ENCODE data around the gene MOCS1. TPM values are rescaled to one million over a fixed set of nuclear protein-coding genes. Genes with fewer than 3 reads are reported as not detected.
A peak's percentile ranks its signal among the peaks of the same experiment; 100 is the strongest.
"Not testable (repeated sequence)": the region's sequence is repeated elsewhere in the genome, so short reads cannot be mapped to it uniquely, and the experiment has no call there.

The MOCS1 gene
- total RNA-seq, result 5.8 TPM
- 1 to 10 TPM; 4.5 to 7.6 (median 5.6) TPM for polyA plus RNA-seq (ENCODE audit: insufficient read depth in 1 of 8, insufficient read length in 8 of 8, low replicate concordance in 1 of 8)
- long read RNA-seq, donor 1, result 0 reads
- long read RNA-seq, donor 2, result 0 reads
- long read RNA-seq, donor 3, partial matches to known transcripts, result 0 of 1 reads
- long read RNA-seq, donor 3, other reads (novel, unspliced or antisense), result 0 of 1 reads
- long read RNA-seq, donor 4, result 0 reads
- long read RNA-seq, donor 5, partial matches to known transcripts, result 0 of 2 reads
- long read RNA-seq, donor 5, other reads (novel, unspliced or antisense), result 0 of 2 reads
- long read RNA-seq, donor 6, partial matches to known transcripts, result 53 of 53 reads
- long read RNA-seq, donor 6, other reads (novel, unspliced or antisense), result 0 of 53 reads
- long read RNA-seq, donor 7, partial matches to known transcripts, result 0 of 2 reads
- long read RNA-seq, donor 7, other reads (novel, unspliced or antisense), result 0 of 2 reads
- long read RNA-seq, donor 8, partial matches to known transcripts, result 0 of 1 reads
- long read RNA-seq, donor 8, other reads (novel, unspliced or antisense), result 0 of 1 reads
- long read RNA-seq, donor 9, result 0 reads
- long read RNA-seq, donor 10, result 0 reads
- long read RNA-seq, donor 11, partial matches to known transcripts, result 59 of 61 reads
- long read RNA-seq, donor 11, other reads (novel, unspliced or antisense), result 0 of 61 reads

DNA sequence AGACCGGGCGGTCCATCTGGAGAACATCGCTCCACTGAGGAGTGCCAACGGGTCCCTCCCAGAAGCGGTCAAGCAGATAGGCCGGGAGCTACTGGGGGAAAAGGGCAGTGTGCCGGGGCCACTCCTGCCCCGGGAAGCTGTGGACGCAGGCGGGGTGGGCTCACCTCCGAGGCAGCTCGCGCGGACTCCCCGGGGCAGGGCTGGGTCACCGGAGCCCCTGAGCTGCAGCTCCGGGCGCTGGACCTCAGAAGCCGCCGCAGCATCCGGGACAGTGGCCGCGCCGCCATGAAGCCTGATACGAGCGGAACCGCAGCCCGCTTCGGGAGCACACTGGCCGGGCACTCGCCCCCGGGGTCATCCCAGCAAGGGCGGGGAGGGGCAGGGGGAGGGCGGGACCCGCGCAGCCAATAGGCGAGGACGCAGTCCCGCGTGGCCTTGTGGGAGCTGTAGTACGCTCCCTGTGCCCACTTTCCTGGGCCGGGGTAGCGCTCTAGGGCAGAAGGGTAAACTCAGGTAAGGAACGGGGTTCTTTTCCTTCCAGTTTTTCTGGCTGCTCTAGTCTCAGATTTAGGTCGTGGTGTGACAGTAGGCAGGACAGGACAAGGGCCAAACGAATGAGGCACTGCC lies at the start of gene MOCS1:
Gene MOCS1, minus strand, starts transcription at position 332 of the 627 bp plus-strand sequence. Its CDS starts 45 bp downstream, at position 287.
- H3K27me3 ChIP-seq (ENCODE audit: control insufficient read depth, insufficient read depth, low read length), result no peaks in the 10 kb centered on the region
- peak within 1 kb of the TSS; percentile 57 for H3K4me3 ChIP-seq (ENCODE audit: low read length)
- WGBS (ENCODE audit: insufficient coverage), result under 1% methylated on average over 44 of the region's 46 CpGs
- no peaks in the 10 kb centered on the region for H3K36me3 ChIP-seq (ENCODE audit: control insufficient read depth, insufficient read depth, low read length)
- DNase-seq, result peak; percentile 76
- H3K4me1 ChIP-seq (ENCODE audit: control insufficient read depth, insufficient read depth, low read length), result peaks cover 18% of the 10 kb centered on the region
- no peaks in the 10 kb centered on the region for H3K9me3 ChIP-seq (replicated peaks; ENCODE audit: control insufficient read depth, low read depth, low read length)
- no peak within 1 kb of the TSS for H3K27ac ChIP-seq (ENCODE audit: low read length)

DNA sequence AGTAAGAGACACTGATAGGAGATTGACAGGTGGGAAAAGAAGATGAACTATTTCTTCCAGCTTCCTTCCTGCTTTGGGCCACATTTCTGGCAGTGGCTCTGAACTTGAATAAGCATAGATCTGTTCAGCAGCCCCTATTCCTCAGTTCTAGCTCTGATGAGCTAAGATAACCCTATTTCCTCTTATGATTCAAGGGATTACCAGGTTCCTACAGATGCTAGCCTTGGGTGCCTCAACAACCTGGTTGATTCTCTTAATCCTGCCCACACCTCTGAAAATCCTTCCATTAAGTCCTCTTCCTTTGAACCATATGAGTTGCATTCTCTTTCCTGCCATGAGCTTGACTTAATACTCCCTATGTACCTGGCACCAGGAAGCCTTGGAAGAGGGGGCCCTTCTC lies 49.8 kb upstream of the MOCS1 start:
- no peaks in the 10 kb centered on the region for H3K9me3 ChIP-seq (replicated peaks; ENCODE audit: control insufficient read depth, low read depth, low read length)
- no peaks in the 10 kb centered on the region for H3K27me3 ChIP-seq (ENCODE audit: control insufficient read depth, insufficient read depth, low read length)
- no peak for DNase-seq
- H3K36me3 ChIP-seq (ENCODE audit: control insufficient read depth, insufficient read depth, low read length), result no peaks in the 10 kb centered on the region
- H3K4me3 ChIP-seq (ENCODE audit: low read length), result no peak overlapping the region
- H3K27ac ChIP-seq (ENCODE audit: low read length), result no peak overlapping the region
- no peaks in the 10 kb centered on the region for H3K4me1 ChIP-seq (ENCODE audit: control insufficient read depth, insufficient read depth, low read length)

DNA sequence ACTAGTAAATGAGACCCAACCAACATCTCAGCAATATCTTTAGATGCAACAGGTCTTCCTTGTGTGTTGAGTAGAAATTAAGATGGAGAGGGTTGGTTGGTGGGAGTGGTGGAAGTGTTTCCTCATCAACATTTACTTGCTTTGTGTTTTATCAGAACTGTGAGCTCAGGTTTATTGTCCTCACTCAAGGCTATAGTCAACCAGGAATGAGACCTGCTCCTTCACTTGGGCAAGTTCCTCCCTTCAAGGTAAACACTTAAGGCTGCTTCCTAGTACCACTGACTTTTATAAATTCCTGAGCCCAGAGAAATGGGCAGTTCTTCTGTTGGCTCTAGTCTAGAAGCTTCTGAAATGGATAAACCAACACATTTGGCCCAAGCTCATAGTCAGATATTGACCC lies 48.9 kb upstream of the MOCS1 start:
- DNase-seq, result no peak
- Histone ChIP-seq H3K27ac (ENCODE audit: low read length) (no peak overlapping the region), H3K4me1 (ENCODE audit: control insufficient read depth, insufficient read depth, low read length) (no peaks in the 10 kb centered on the region), H3K36me3 (ENCODE audit: control insufficient read depth, insufficient read depth, low read length) (no peaks in the 10 kb centered on the region), H3K9me3 (replicated peaks; ENCODE audit: control insufficient read depth, low read depth, low read length) (no peaks in the 10 kb centered on the region), H3K4me3 (ENCODE audit: low read length) (no peak overlapping the region), H3K27me3 (ENCODE audit: control insufficient read depth, insufficient read depth, low read length) (no peaks in the 10 kb centered on the region)

DNA sequence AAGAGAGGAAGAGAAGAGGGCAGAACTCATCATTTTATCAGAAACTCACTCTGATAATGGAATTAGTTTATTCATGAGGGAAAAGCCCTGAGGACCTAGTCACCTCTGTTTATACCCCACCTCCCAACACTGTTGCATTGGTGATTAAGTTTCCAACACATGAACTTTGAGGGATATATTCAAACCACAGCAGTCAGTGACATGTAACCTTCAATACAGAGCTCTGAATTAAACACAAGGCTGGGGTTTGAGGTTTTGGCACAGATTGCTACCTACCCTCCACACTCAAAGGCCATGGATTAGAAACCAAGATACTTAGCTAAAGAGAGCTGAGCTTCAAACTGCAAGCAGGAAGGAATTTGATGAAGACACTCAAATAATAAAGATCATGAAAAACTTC lies 48.5 kb upstream of the MOCS1 start:
- no peak overlapping the region for H3K27ac ChIP-seq (ENCODE audit: low read length)
- H3K9me3 ChIP-seq (replicated peaks; ENCODE audit: control insufficient read depth, low read depth, low read length), result no peaks in the 10 kb centered on the region
- no peaks in the 10 kb centered on the region for H3K27me3 ChIP-seq (ENCODE audit: control insufficient read depth, insufficient read depth, low read length)
- DNase-seq, result no peak
- no peaks in the 10 kb centered on the region for H3K4me1 ChIP-seq (ENCODE audit: control insufficient read depth, insufficient read depth, low read length)
- H3K36me3 ChIP-seq (ENCODE audit: control insufficient read depth, insufficient read depth, low read length), result no peaks in the 10 kb centered on the region
- H3K4me3 ChIP-seq (ENCODE audit: low read length), result no peak overlapping the region

DNA sequence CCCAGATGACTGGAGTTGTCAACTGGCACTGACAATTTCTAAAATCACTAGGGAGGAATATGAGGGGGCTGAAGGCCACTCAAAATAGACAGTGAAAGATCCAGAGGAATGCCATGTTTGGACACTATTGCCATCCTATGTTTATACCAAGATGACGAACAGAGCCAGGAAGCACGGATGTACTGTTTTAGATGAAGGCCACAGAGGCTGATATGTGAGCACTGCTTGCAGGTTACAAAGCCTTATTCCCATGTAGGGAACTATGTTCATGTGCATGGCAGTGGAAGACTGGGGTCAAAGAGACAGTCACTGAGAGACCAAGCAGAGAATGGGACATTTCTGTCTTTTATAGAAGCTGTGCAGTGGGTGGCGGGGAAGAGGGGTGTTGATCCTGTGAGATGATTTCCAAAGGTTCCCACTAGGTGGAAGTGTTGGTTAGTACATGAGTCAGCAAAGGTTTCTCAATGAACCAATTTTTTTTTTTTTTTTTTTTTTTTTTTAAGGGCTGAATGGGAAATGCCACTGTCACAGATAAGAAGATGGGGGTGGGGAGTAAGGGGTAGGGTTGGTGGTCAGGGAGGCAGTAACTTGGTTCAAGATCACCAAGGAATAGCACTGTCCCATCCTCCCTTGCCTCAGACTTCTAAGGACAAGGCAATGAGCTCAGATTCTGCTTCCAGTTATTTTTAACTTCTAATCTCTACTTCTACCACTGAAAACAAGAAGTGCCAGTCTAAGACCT lies 46.7 kb upstream of the MOCS1 start:
- 71% methylated on average over 2 of the region's 3 CpGs for WGBS (ENCODE audit: insufficient coverage)
- H3K27me3 ChIP-seq (ENCODE audit: control insufficient read depth, insufficient read depth, low read length), result no peaks in the 10 kb centered on the region
- H3K27ac ChIP-seq (ENCODE audit: low read length), result no peak overlapping the region
- peak; percentile 74 for DNase-seq
- H3K4me1 ChIP-seq (ENCODE audit: control insufficient read depth, insufficient read depth, low read length), result no peaks in the 10 kb centered on the region
- no peak overlapping the region for H3K4me3 ChIP-seq (ENCODE audit: low read length)
- no peaks in the 10 kb centered on the region for H3K9me3 ChIP-seq (replicated peaks; ENCODE audit: control insufficient read depth, low read depth, low read length)
- no peaks in the 10 kb centered on the region for H3K36me3 ChIP-seq (ENCODE audit: control insufficient read depth, insufficient read depth, low read length)

DNA sequence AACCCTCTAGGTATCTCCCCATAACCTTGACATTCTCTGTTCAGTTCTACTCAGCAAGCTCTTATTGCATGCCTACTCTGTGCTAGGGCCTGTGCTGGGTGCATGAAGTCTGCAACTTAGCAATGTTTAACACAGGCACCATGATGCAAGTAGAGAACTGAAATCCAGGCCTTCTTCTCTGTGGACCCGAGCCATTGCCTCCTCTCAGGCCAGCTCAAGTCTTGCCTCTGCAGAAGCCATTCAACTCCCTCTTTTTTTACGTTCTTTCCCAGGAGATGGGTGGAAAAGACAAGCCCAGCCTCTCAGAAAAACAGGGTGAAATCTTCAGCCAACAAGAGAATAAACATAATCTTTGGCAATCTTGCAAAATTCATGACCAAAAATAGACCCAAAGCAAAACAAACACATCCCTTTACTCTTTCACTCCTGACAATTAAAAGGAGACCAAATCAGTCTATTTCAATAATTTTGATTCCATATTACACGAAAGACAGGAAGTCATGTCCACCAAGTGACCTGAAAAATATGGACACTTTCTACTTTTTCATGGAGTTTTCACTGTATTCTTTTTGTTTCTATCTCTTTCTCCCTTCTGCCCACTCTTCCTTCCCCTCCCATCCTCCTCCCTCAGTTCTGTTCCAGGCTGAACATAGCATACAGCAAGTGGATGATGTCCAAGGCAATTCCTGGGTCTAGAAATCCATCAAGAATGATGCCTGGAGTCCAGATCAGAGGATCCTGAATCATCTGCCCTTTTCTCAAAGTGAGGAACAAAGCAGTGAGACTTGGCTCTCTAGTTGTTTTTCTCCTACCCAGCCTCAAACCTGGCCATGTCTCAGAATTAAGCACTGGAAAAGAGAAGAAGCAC lies 45.4 kb upstream of the MOCS1 start:
- H3K27ac ChIP-seq (ENCODE audit: low read length), result no peak overlapping the region
- no peaks in the 10 kb centered on the region for H3K4me1 ChIP-seq (ENCODE audit: control insufficient read depth, insufficient read depth, low read length)
- no peaks in the 10 kb centered on the region for H3K9me3 ChIP-seq (replicated peaks; ENCODE audit: control insufficient read depth, low read depth, low read length)
- no peaks in the 10 kb centered on the region for H3K36me3 ChIP-seq (ENCODE audit: control insufficient read depth, insufficient read depth, low read length)
- DNase-seq, result peak; percentile 32
- WGBS (ENCODE audit: insufficient coverage), result 28% methylated on average over 3 of the region's 3 CpGs
- H3K4me3 ChIP-seq (ENCODE audit: low read length), result no peak overlapping the region
- no peaks in the 10 kb centered on the region for H3K27me3 ChIP-seq (ENCODE audit: control insufficient read depth, insufficient read depth, low read length)

DNA sequence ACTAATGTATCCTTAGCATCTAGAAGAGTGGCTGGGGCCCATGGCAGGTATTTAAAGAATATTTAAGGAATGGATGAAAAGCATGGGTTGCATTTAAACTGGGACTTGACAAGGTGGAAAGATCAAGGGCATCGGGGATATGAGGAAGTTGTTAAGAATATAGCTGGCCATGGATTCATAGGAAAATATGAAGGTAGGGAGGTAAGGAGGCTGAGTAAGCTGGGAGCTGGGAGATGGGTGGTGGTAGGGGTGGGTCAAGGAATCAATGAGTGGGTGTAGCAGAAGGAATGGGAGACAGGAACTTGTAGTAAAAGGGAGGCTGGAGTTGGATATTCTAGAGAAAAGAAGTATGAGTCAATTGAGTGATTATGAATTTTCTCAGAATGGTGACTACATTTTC lies 44.0 kb upstream of the MOCS1 start:
- no peak for DNase-seq
- 83% methylated on average over 1 of the region's 1 CpG for WGBS (ENCODE audit: insufficient coverage)
- Histone ChIP-seq H3K36me3 (ENCODE audit: control insufficient read depth, insufficient read depth, low read length) (no peaks in the 10 kb centered on the region), H3K27me3 (ENCODE audit: control insufficient read depth, insufficient read depth, low read length) (no peaks in the 10 kb centered on the region), H3K27ac (ENCODE audit: low read length) (no peak overlapping the region), H3K9me3 (replicated peaks; ENCODE audit: control insufficient read depth, low read depth, low read length) (no peaks in the 10 kb centered on the region), H3K4me3 (ENCODE audit: low read length) (no peak overlapping the region), H3K4me1 (ENCODE audit: control insufficient read depth, insufficient read depth, low read length) (no peaks in the 10 kb centered on the region)

DNA sequence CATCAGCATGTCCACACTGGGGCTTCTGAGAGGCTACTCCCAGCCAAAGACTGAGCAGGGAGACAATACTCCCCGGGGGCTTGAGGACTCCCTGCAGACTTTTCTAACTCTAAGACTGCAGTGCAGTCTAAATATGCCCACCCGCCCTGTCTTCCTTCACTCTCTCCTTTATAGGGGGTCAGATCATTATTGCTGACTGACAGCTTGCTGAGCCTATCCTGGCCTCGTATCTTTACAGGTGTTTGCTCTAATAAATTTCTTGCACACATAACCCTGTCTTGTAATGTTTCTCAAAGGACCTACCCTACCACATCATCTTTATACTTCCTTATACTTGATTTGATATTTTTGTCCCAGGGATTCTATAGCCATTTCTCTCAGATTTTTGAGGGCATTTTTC lies 39.4 kb upstream of the MOCS1 start:
- no peaks in the 10 kb centered on the region for H3K9me3 ChIP-seq (replicated peaks; ENCODE audit: control insufficient read depth, low read depth, low read length)
- WGBS (ENCODE audit: insufficient coverage), result 65% methylated on average over 2 of the region's 3 CpGs
- no peak for DNase-seq

DNA sequence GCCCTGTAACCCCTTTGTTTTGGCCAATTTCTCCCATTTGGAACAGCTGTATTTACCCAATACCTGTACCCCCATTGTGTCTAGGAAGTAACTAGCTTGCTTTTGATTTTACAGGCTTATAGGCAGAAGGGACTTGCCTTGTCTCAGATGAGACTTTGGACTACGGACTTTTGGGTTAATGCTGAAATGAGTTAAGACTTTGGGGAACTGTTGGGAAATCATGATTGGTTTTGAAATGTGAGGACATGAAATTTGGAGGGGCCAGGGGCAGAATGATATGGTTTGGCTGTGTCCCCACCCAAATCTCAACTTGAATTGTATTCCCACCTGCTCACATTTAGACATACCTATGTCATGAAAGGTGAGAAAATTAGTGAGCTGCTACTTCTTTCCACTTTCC lies 38.5 kb upstream of the MOCS1 start:
- not testable (repeated sequence) for H3K4me1 ChIP-seq (ENCODE audit: control insufficient read depth, insufficient read depth, low read length); H3K36me3 ChIP-seq (ENCODE audit: control insufficient read depth, insufficient read depth, low read length); H3K27ac ChIP-seq (ENCODE audit: low read length); DNase-seq; H3K27me3 ChIP-seq (ENCODE audit: control insufficient read depth, insufficient read depth, low read length); H3K9me3 ChIP-seq (replicated peaks; ENCODE audit: control insufficient read depth, low read depth, low read length); H3K4me3 ChIP-seq (ENCODE audit: low read length)
- no CpG with 5 or more reads among the region's 1 CpG for WGBS (ENCODE audit: insufficient coverage)

More for the DNA sequence above, 39.4 kb upstream of the MOCS1 start:
- Histone ChIP-seq H3K27me3 (ENCODE audit: control insufficient read depth, insufficient read depth, low read length) (no peaks in the 10 kb centered on the region), H3K36me3 (ENCODE audit: control insufficient read depth, insufficient read depth, low read length) (no peaks in the 10 kb centered on the region), H3K4me3 (ENCODE audit: low read length) (no peak overlapping the region), H3K27ac (ENCODE audit: low read length) (no peak overlapping the region), H3K4me1 (ENCODE audit: control insufficient read depth, insufficient read depth, low read length) (no peaks in the 10 kb centered on the region)
